Measurements from ENCODE around the gene PDLIM3. TPM values are rescaled to one million over a fixed set of nuclear protein-coding genes. Genes with fewer than 3 reads are reported as not detected.

PDLIM3 gene
- total RNA-seq, 4 donors from 2014 or later: 15.1 to 73.0 (median 45.2) TPM

- TF ChIP-seq POLR2A (IDR thresholded peaks at IDR 0.05): no peak
- TF ChIP-seq CTCF (IDR thresholded peaks at IDR 0.05): peak; percentile 24 to 79 (median 70)
- no peaks in the 10 kb centered on the region for H3K36me3 ChIP-seq
- peaks cover 0 to 13% (median 4%) of the 10 kb centered on the region in 4 donors for H3K4me1 ChIP-seq
- peak within 1 kb of the TSS; percentile 32 to 74 (median 62) for H3K27ac ChIP-seq
- DNase-seq: peak; percentile 94 to 97 (median 95)
- H3K27me3 ChIP-seq: no peaks in the 10 kb centered on the region
- peak within 1 kb of the TSS; percentile 70 to 88 (median 77) for H3K4me3 ChIP-seq
- H3K9me3 ChIP-seq: no peaks in the 10 kb centered on the region
Measured at GRCh38 chr4:185471235-185472102, 63.8 kb downstream of the PDLIM3 start, which contains the start of gene CCDC110. CCDC110 (minus strand) TSS chr4:185471733; CDS start chr4:185471683, 50 bp downstream.

DNA sequence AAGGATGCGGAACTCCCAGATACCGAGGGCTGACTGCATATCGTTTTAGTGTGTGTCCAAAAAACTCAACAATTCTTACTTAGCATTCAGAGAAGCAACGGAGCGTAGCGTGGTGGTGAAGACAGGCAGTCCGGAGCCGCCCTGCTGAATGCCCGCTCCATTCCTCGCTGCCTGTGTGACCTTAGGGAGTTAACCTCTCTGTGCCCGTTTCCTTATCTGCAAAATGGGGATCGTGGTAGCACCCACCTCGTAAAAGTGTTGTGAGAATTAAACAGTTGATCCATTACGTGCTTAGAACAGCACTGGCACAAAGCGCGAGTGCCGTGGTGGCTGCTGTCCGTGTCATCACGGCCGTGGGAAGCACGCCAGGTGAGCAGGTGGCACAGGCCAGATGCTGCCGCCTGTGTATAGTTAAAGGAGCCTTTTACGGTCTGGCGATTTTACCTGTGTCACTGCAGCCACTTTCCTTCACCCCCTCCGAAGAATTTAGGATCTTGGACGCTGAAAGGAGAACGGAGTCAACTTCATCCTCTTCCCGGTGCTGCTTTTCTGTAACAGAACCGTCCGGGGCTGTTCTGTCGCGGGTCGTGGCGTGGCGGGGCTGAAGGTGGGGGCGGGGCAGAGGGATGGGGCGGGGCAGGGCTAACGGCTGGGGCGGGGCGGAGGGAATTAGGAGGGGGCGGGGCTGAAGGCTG is 64.7 kb downstream of the PDLIM3 start:
- peak overlapping the region; percentile 47 to 75 (median 56) for H3K4me3 ChIP-seq
- no peaks in the 10 kb centered on the region for H3K27me3 ChIP-seq
- H3K27ac ChIP-seq: peak overlapping the region; percentile 28 to 69 (median 53)
- peak; percentile 54 to 84 (median 82) for DNase-seq
- no peaks in the 10 kb centered on the region for H3K9me3 ChIP-seq
- H3K4me1 ChIP-seq: peaks cover 0 to 13% (median 4%) of the 10 kb centered on the region in 4 donors
- H3K36me3 ChIP-seq: no peaks in the 10 kb centered on the region
- no peak for TF ChIP-seq CTCF (IDR thresholded peaks at IDR 0.05)
- no peak for TF ChIP-seq POLR2A (IDR thresholded peaks at IDR 0.05)

DNA sequence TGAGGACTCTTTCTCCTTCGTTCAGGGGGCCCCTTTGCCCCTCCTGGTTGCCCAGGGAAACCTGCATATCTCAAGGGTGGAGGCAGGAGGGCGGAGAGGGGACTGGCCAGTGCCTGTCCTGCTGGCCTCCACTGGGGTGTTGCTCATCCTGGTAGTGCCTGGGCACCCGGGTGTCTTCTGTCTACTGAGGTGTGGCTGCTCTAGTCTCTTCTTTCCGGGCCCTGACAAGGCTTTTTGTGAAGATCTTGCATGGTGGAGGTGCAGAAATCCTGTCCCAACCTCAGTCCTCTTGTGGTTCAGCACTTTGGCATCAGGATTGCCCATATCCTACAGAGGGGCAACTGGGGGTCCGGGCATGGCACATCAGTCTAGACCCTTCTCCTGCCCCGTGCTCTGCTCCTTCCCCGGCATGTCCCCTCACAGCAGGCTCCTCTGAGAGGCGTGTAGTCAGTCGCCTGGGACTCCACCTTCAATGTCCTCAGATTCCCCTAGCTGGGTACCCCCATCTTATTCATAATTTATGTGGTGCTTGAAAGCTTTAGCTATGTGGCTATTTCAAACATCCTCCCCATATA is 65.6 kb downstream of the PDLIM3 start:
- TF ChIP-seq CTCF (IDR thresholded peaks at IDR 0.05) (no peak), POLR2A (IDR thresholded peaks at IDR 0.05) (no peak)
- Histone ChIP-seq H3K4me1 (peaks cover 0 to 13% (median 4%) of the 10 kb centered on the region in 4 donors), H3K36me3 (no peaks in the 10 kb centered on the region), H3K4me3 (no peak overlapping the region), H3K27me3 (no peaks in the 10 kb centered on the region), H3K27ac (no peak overlapping the region), H3K9me3 (no peaks in the 10 kb centered on the region)
- DNase-seq: no peak

DNA sequence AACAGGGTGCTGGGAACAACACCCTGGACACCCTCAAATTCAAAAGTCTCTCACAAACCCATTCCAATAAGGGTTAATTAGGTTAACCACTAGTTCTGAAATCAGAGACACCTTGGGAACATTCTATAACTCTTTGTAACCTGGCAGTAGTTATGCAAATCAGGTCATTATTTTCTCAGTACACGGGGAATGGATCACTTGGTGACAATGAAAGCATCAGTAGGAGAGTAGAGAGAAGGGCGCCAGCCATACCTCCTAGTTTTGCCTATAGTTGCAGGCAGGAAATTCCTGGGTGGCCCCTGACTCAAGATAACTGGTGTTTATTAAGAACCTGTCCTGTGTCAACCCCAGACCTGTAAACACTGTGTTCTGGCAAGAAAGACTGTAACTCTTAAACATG is 66.3 kb downstream of the PDLIM3 start:
- Histone ChIP-seq H3K4me3 (no peak overlapping the region), H3K36me3 (no peaks in the 10 kb centered on the region), H3K4me1 (peaks cover 0 to 13% (median 4%) of the 10 kb centered on the region in 4 donors), H3K27me3 (no peaks in the 10 kb centered on the region), H3K27ac (no peak overlapping the region), H3K9me3 (no peaks in the 10 kb centered on the region)
- TF ChIP-seq POLR2A (IDR thresholded peaks at IDR 0.05): no peak
- no peak for TF ChIP-seq CTCF (IDR thresholded peaks at IDR 0.05)
- DNase-seq: no peak

GRCh38 chr4:185467991-185468390 is 67.3 kb downstream of the PDLIM3 start:
- H3K36me3 ChIP-seq: no peaks in the 10 kb centered on the region
- no peak for TF ChIP-seq POLR2A (IDR thresholded peaks at IDR 0.05)
- no peak for TF ChIP-seq CTCF (IDR thresholded peaks at IDR 0.05)
- peaks cover 0 to 13% (median 4%) of the 10 kb centered on the region in 4 donors for H3K4me1 ChIP-seq
- no peaks in the 10 kb centered on the region for H3K27me3 ChIP-seq
- no peak overlapping the region for H3K4me3 ChIP-seq
- no peak for DNase-seq
- no peak overlapping the region for H3K27ac ChIP-seq
- H3K9me3 ChIP-seq: no peaks in the 10 kb centered on the region
